Stomach smooth muscle (tissue), 2 donors: Measurements from ENCODE around the gene CHRNB1.

Source experiments
- H3K27ac ChIP-seq: one replicate; pipeline ENCODE4 v1.7.0; 2013; ENCODE audit warnings: mild to moderate bottlenecking, low read length, inconsistent platforms
- H3K27me3 ChIP-seq, 2 donors: one replicate each; pipeline ENCODE4 v1.7.0; 2013; ENCODE audit warnings: low read length in 2 of 2; ENCODE audit not compliant: insufficient read depth in 2 of 2, control insufficient read depth in 1 of 2
- H3K36me3 ChIP-seq, 2 donors: one replicate each; pipeline ENCODE4 v1.7.0; 2013; ENCODE audit warnings: low read length in 2 of 2; ENCODE audit not compliant: control insufficient read depth in 2 of 2, insufficient read depth in 2 of 2
- H3K4me1 ChIP-seq: one replicate; pipeline ENCODE4 v1.7.0; 2013; ENCODE audit warnings: low read length; ENCODE audit not compliant: control insufficient read depth, insufficient read depth
- H3K4me3 ChIP-seq, 2 donors: one replicate each; pipeline ENCODE4 v1.7.0; 2013; ENCODE audit warnings: low read length in 2 of 2
- H3K9ac ChIP-seq, 2 donors: one replicate each; pipeline ENCODE4 v1.7.0; 2013; ENCODE audit warnings: low read length in 2 of 2, mild to moderate bottlenecking in 1 of 2
- H3K9me3 ChIP-seq, 2 donors: one replicate each; pipeline ENCODE4 v1.7.0; 2013; ENCODE audit warnings: low read length in 2 of 2; ENCODE audit not compliant: control insufficient read depth in 2 of 2
- donor health status: healthy.
- donor health status: Pancreatic carcinoma.

Gene CHRNB1

GRCh38 chr17:7416323-7416722 lies 28.5 kb upstream of the CHRNB1 start:
- no peak overlapping the region for H3K27ac ChIP-seq
- H3K4me1 ChIP-seq: no peaks in the 10 kb centered on the region
- H3K27me3 ChIP-seq: no peaks in the 10 kb centered on the region
- no peak overlapping the region for H3K9ac ChIP-seq
- H3K36me3 ChIP-seq: peaks cover 7 to 8% of the 10 kb centered on the region in 2 donors
- H3K9me3 ChIP-seq: no peaks in the 10 kb centered on the region
- no peak overlapping the region for H3K4me3 ChIP-seq

GRCh38 chr17:7417056-7417655 lies 27.7 kb upstream of the CHRNB1 start:
- peaks cover 7 to 8% of the 10 kb centered on the region in 2 donors for H3K36me3 ChIP-seq
- no peaks in the 10 kb centered on the region for H3K27me3 ChIP-seq
- H3K4me1 ChIP-seq: no peaks in the 10 kb centered on the region
- H3K9ac ChIP-seq: no peak overlapping the region
- no peak overlapping the region for H3K4me3 ChIP-seq
- no peak overlapping the region for H3K27ac ChIP-seq
- H3K9me3 ChIP-seq: no peaks in the 10 kb centered on the region

GRCh38 chr17:7418472-7419152 lies 26.2 kb upstream of the CHRNB1 start:
- no peaks in the 10 kb centered on the region for H3K9me3 ChIP-seq
- no peaks in the 10 kb centered on the region for H3K4me1 ChIP-seq
- no peak overlapping the region for H3K27ac ChIP-seq
- no peak overlapping the region for H3K4me3 ChIP-seq
- no peak overlapping the region for H3K9ac ChIP-seq
- peaks cover 7 to 8% of the 10 kb centered on the region in 2 donors for H3K36me3 ChIP-seq
- H3K27me3 ChIP-seq: no peaks in the 10 kb centered on the region

GRCh38 chr17:7419819-7420610 lies 24.8 kb upstream of the CHRNB1 start, which contains the start of gene SPEM1:
TSS of gene SPEM1 (plus strand) at chr17:7420324. CDS start at chr17:7420385, 61 bp downstream.
- peaks cover 5% of the 10 kb centered on the region in 2 donors for H3K36me3 ChIP-seq
- no peak within 1 kb of the TSS for H3K4me3 ChIP-seq
- H3K27me3 ChIP-seq: no peaks in the 10 kb centered on the region
- H3K4me1 ChIP-seq: no peaks in the 10 kb centered on the region
- no peaks in the 10 kb centered on the region for H3K9me3 ChIP-seq
- no peak within 1 kb of the TSS for H3K9ac ChIP-seq
- H3K27ac ChIP-seq: no peak within 1 kb of the TSS

- Histone ChIP-seq H3K9ac (no peak overlapping the region), H3K27ac (no peak overlapping the region), H3K36me3 (peaks cover 0 to 2% of the 10 kb centered on the region in 2 donors), H3K27me3 (no peaks in the 10 kb centered on the region), H3K4me3 (no peak overlapping the region), H3K4me1 (no peaks in the 10 kb centered on the region), H3K9me3 (no peaks in the 10 kb centered on the region)
These were observed 23.7 kb upstream of the CHRNB1 start for GRCh38 chr17:7421186-7421585.

- Histone ChIP-seq H3K36me3 (no peaks in the 10 kb centered on the region), H3K4me1 (no peaks in the 10 kb centered on the region), H3K9me3 (no peaks in the 10 kb centered on the region), H3K27me3 (no peaks in the 10 kb centered on the region), H3K27ac (no peak overlapping the region), H3K4me3 (no peak overlapping the region), H3K9ac (no peak overlapping the region)
These were observed 21.2 kb upstream of the CHRNB1 start for GRCh38 chr17:7423679-7424078.

- Histone ChIP-seq H3K9me3 (no peaks in the 10 kb centered on the region), H3K36me3 (no peaks in the 10 kb centered on the region), H3K4me1 (no peaks in the 10 kb centered on the region), H3K4me3 (no peak within 1 kb of the TSS), H3K9ac (no peak within 1 kb of the TSS), H3K27me3 (no peaks in the 10 kb centered on the region), H3K27ac (no peak within 1 kb of the TSS)
These were observed 19.5 kb upstream of the CHRNB1 start, which contains the start of gene SPEM2 for GRCh38 chr17:7425316-7425715. TSS of gene SPEM2 (plus strand) at chr17:7425616. CDS start at chr17:7425689, 73 bp downstream.

- Histone ChIP-seq H3K4me1 (no peaks in the 10 kb centered on the region), H3K36me3 (no peaks in the 10 kb centered on the region), H3K27me3 (no peaks in the 10 kb centered on the region), H3K9ac (no peak overlapping the region), H3K4me3 (no peak overlapping the region), H3K9me3 (no peaks in the 10 kb centered on the region), H3K27ac (no peak overlapping the region)
These were observed 19.1 kb upstream of the CHRNB1 start for GRCh38 chr17:7425756-7426155.

- Histone ChIP-seq H3K36me3 (no peaks in the 10 kb centered on the region), H3K9ac (no peak overlapping the region), H3K9me3 (no peaks in the 10 kb centered on the region), H3K27me3 (no peaks in the 10 kb centered on the region), H3K27ac (no peak overlapping the region), H3K4me3 (no peak overlapping the region), H3K4me1 (no peaks in the 10 kb centered on the region)
These were observed 18.5 kb upstream of the CHRNB1 start for GRCh38 chr17:7426203-7426863.

GRCh38 chr17:7426896-7427489 lies 17.9 kb upstream of the CHRNB1 start:
- no peaks in the 10 kb centered on the region for H3K4me1 ChIP-seq
- H3K4me3 ChIP-seq: no peak overlapping the region
- H3K36me3 ChIP-seq: no peaks in the 10 kb centered on the region
- H3K27me3 ChIP-seq: peaks cover 0 to under 1% of the 10 kb centered on the region in 2 donors
- no peak overlapping the region for H3K27ac ChIP-seq
- H3K9ac ChIP-seq: no peak overlapping the region
- H3K9me3 ChIP-seq: no peaks in the 10 kb centered on the region
